T-helper 1 cell (primary cell): ENCODE measurements around the gene SPATA6L.
A peak's percentile ranks its signal among the peaks of the same experiment; 100 is the strongest.

ENCODE experiments used
- DNase-seq, 5 donors: peaks; one replicate each; pipeline ENCODE4 v3.0.0-alpha.2; 2012 to 2020

Gene SPATA6L

GRCh38 chr9:4581861-4582565, 84.3 kb downstream of the SPATA6L start:
- no peak for DNase-seq

- no peak for DNase-seq
Measured at GRCh38 chr9:4581035-4581760, 85.1 kb downstream of the SPATA6L start.

- DNase-seq = no peak
Measured at GRCh38 chr9:4579001-4579400, 87.3 kb downstream of the SPATA6L start.

GRCh38 chr9:4576448-4576847, 89.8 kb downstream of the SPATA6L start:
- DNase-seq = no peak

GRCh38 chr9:4575997-4576396, 90.3 kb downstream of the SPATA6L start:
- DNase-seq = no peak

- peak in 1 of 5 donors; percentile 40 for DNase-seq
Measured at GRCh38 chr9:4574657-4575243, 91.5 kb downstream of the SPATA6L start.

- DNase-seq = no peak
Measured at GRCh38 chr9:4573634-4574389, 92.5 kb downstream of the SPATA6L start.

- DNase-seq = no peak
Measured at GRCh38 chr9:4573176-4573575, 93.1 kb downstream of the SPATA6L start.

GRCh38 chr9:4572184-4572826, 94.0 kb downstream of the SPATA6L start:
- DNase-seq = peak in 1 of 5 donors; percentile 55

- no peak for DNase-seq
Measured at GRCh38 chr9:4569101-4569500, 97.2 kb downstream of the SPATA6L start.

GRCh38 chr9:4567601-4568000, 98.7 kb downstream of the SPATA6L start:
- no peak for DNase-seq

GRCh38 chr9:4566806-4567205, 99.5 kb downstream of the SPATA6L start:
- DNase-seq = no peak

GRCh38 chr9:4563105-4563504, 103.2 kb downstream of the SPATA6L start:
- no peak for DNase-seq

- no peak for DNase-seq
Measured at GRCh38 chr9:4559261-4560182, 106.8 kb downstream of the SPATA6L start.

GRCh38 chr9:4558371-4558998, 107.8 kb downstream of the SPATA6L start:
- DNase-seq = no peak

GRCh38 chr9:4555236-4555635, 111.0 kb downstream of the SPATA6L start:
- no peak for DNase-seq

GRCh38 chr9:4553951-4554381, 112.3 kb downstream of the SPATA6L start:
- no peak for DNase-seq

- peak in 1 of 5 donors; percentile 11 for DNase-seq
Measured at GRCh38 chr9:4550777-4551484, 115.3 kb downstream of the SPATA6L start.

GRCh38 chr9:4549751-4550295, 116.5 kb downstream of the SPATA6L start:
- no peak for DNase-seq
